SK-N-SH treated with all-trans-retinoic acid at 6 μM for 48 hours (cell line): ENCODE results near the gene HOXC5.

Experiments used
- BACH2 ChIP-seq: fragments of 250-450 bp; sonication (Bioruptor Pico); IDR thresholded peaks from 2 replicates; pipeline ENCODE4 v1.9.0; 2021; ENCODE audit warnings: mild to moderate bottlenecking, borderline replicate concordance
- CSRNP3 ChIP-seq: fragments of 250-450 bp; sonication (Bioruptor Pico); IDR thresholded peaks from 2 replicates; pipeline ENCODE4 v1.5.1; 2021; ENCODE audit warnings: mild to moderate bottlenecking, moderate library complexity
- ZFP3 ChIP-seq: fragments of 250-450 bp; sonication (Bioruptor Pico); IDR thresholded peaks from 2 replicates; pipeline ENCODE4 v1.5.0; 2020; ENCODE audit warnings: mild to moderate bottlenecking, moderate library complexity
- TF ChIP-seq, protein P1 (sequence below): fragments of 250-450 bp; sonication (Bioruptor Pico); IDR thresholded peaks from 2 replicates; pipeline ENCODE4 v1.8.0; 2020; ENCODE audit warnings: mild to moderate bottlenecking, moderate library complexity, borderline replicate concordance

- no peak for TF ChIP-seq ZFP3
- no peak for TF ChIP-seq CSRNP3
- TF ChIP-seq, protein P1, sequence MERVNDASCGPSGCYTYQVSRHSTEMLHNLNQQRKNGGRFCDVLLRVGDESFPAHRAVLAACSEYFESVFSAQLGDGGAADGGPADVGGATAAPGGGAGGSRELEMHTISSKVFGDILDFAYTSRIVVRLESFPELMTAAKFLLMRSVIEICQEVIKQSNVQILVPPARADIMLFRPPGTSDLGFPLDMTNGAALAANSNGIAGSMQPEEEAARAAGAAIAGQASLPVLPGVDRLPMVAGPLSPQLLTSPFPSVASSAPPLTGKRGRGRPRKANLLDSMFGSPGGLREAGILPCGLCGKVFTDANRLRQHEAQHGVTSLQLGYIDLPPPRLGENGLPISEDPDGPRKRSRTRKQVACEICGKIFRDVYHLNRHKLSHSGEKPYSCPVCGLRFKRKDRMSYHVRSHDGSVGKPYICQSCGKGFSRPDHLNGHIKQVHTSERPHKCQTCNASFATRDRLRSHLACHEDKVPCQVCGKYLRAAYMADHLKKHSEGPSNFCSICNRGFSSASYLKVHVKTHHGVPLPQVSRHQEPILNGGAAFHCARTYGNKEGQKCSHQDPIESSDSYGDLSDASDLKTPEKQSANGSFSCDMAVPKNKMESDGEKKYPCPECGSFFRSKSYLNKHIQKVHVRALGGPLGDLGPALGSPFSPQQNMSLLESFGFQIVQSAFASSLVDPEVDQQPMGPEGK = no peak
- TF ChIP-seq BACH2 (CRISPR knock-in tag) = no peak
Measured at GRCh38 chr12:54030442-54030801, 2.4 kb upstream of the HOXC5 start.
